HL-60 (cell line): ENCODE measurements around the gene PHC1.
"Not testable (repeated sequence)": the region's sequence is repeated elsewhere in the genome, so short reads cannot be mapped to it uniquely, and the experiment has no call there.

Experiments
- DNase-seq, 2 experiments: peaks; one replicate each; pipeline ENCODE4 v3.0.0-alpha.2; 2010 to 2020; ENCODE audit warnings: low read depth in 1 of 2, low spot score in 1 of 2
- H3K27ac ChIP-seq: fragments of 250-450 bp; sonication (Bioruptor Pico); replicated peaks from 2 replicates; pipeline ENCODE4 v1.5.1; 2020; ENCODE audit warnings: mild to moderate bottlenecking, moderate library complexity
- H3K27me3 ChIP-seq: fragments of 250-450 bp; sonication (Bioruptor Pico); 2 replicates; pipeline ENCODE4 v1.5.1; 2021; ENCODE audit warnings: mild to moderate bottlenecking, moderate library complexity; ENCODE audit not compliant: insufficient read depth, poor library complexity, severe bottlenecking
- H3K4me3 ChIP-seq: replicated peaks from 2 replicates; pipeline ENCODE4 v1.5.1; 2011; ENCODE audit warnings: mild to moderate bottlenecking, control low read depth, low read length; ENCODE audit not compliant: insufficient read depth
- GABPA ChIP-seq: IDR thresholded peaks from 2 replicates; pipeline ENCODE4 v1.6.1; 2012; ENCODE audit warnings: low read depth
- POLR2AphosphoS5 ChIP-seq: IDR thresholded peaks from 2 replicates; pipeline ENCODE4 v1.6.1; 2012; ENCODE audit warnings: low read depth
- REST ChIP-seq: IDR thresholded peaks from 2 replicates; pipeline ENCODE4 v1.6.1; 2012; ENCODE audit warnings: low read depth; ENCODE audit not compliant: insufficient replicate concordance
- SPI1 ChIP-seq: IDR thresholded peaks from 2 replicates; pipeline ENCODE4 v1.6.1; 2012; ENCODE audit warnings: low read depth, mild to moderate bottlenecking, borderline replicate concordance
- TF ChIP-seq, protein P1 (sequence below): IDR thresholded peaks from one replicate; pipeline ENCODE4 v1.5.1; 2011; ENCODE audit warnings: low read length, control low read depth, inconsistent platforms; ENCODE audit not compliant: insufficient read depth

PHC1 gene

DNA sequence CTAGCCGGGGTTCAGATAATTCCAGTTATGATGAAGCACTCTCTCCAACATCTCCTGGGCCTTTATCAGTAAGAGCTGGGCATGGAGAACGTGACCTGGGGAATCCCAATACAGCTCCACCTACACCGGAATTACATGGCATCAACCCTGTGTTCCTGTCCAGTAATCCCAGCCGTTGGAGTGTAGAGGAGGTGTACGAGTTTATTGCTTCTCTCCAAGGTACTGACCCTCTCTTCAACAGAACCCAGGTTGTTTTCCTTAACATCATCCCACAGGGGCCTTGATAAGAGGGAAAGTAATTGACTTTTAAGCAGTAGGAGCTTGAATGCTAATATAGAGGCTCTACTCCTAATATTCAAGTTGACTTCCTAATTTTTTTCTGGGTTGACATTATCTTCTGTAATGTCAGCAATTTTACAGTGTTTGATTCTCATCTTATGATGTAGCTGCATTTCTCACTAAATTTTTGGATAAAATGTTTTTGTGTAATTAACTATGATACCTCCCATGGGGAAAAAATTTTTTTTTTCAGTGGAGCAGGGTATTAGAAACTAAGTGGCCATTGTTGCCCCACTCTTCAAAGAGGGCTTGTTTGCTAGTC, 23.6 kb downstream of the PHC1 start:
- DNase-seq, H3K27ac ChIP-seq: not testable (repeated sequence)

GRCh38 chr12:8941691-8942478, 27.6 kb downstream of the PHC1 start:
- H3K27me3 ChIP-seq, result no peaks in the 10 kb centered on the region
- TF ChIP-seq, protein P1, sequence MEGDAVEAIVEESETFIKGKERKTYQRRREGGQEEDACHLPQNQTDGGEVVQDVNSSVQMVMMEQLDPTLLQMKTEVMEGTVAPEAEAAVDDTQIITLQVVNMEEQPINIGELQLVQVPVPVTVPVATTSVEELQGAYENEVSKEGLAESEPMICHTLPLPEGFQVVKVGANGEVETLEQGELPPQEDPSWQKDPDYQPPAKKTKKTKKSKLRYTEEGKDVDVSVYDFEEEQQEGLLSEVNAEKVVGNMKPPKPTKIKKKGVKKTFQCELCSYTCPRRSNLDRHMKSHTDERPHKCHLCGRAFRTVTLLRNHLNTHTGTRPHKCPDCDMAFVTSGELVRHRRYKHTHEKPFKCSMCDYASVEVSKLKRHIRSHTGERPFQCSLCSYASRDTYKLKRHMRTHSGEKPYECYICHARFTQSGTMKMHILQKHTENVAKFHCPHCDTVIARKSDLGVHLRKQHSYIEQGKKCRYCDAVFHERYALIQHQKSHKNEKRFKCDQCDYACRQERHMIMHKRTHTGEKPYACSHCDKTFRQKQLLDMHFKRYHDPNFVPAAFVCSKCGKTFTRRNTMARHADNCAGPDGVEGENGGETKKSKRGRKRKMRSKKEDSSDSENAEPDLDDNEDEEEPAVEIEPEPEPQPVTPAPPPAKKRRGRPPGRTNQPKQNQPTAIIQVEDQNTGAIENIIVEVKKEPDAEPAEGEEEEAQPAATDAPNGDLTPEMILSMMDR, result no peak
- no peak for TF ChIP-seq SPI1
- DNase-seq, result no peak
- H3K27ac ChIP-seq, result no peak overlapping the region
- no peak overlapping the region for H3K4me3 ChIP-seq

More for the DNA sequence above, 23.6 kb downstream of the PHC1 start:
- peak; percentile 79 for TF ChIP-seq REST
- H3K4me3 ChIP-seq, H3K27me3 ChIP-seq: not testable (repeated sequence)

DNA sequence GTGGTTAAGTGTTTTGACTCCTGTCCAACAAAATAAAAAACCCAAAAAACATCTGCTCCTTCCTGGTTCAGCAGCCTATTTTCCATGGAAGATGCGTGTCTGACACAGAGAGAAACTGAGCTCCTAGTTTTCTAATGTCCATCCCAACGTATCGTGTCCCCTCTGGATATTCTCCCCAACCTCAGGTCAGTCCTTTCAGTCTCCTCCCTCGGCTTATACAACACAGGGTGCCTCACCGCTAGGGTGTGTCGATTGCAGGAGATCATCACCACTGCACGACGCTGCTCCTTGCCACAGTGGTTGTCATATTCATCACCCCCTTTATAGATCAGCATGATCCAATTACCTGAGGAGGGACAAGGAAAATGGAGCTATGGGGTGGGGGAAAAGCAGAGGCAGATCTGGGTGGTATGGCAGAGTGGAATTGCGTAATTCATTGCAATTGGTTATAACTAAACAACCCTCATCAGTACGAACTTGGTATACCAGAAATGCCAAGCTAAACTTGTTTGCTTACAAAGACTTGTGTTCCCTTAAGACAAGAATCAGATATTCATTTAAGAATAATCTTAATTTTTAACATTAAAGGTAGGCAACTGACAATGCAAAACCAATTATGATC, 29.4 kb downstream of the PHC1 start:
- DNase-seq, result no peak
- TF ChIP-seq, protein P1, result no peak
- TF ChIP-seq POLR2AphosphoS5 (no peak), SPI1 (no peak), GABPA (no peak), REST (no peak)
- Histone ChIP-seq H3K27me3 (no peaks in the 10 kb centered on the region), H3K4me3 (no peak overlapping the region), H3K27ac (no peak overlapping the region)

DNA sequence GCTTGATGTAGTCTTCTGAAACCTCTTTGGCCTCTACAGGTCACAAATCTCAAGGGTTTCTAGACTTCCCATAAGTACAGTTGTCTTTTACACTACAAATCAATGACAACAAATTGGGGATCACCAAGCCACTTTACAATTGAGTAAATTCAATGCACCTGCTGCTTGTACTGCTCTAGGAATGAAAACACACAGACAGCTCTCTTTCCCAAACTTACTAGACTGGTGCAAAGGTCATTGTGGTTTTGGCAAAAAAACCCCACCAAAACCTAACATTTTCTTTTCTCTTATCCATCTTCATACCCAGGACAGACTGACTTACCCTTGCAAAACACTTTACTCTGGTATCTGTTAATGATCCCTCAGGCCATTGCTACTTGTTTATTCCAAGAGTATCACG, 32.4 kb downstream of the PHC1 start:
- H3K4me3 ChIP-seq, result no peak overlapping the region
- DNase-seq, result no peak
- H3K27ac ChIP-seq, result no peak overlapping the region
- TF ChIP-seq, protein P1, result no peak
- TF ChIP-seq SPI1, result no peak
- TF ChIP-seq GABPA, result no peak
- no peak for TF ChIP-seq REST
- no peak for TF ChIP-seq POLR2AphosphoS5
- no peaks in the 10 kb centered on the region for H3K27me3 ChIP-seq
